ENCODE measurements around the gene CRABP1. TPM values are rescaled to one million over a fixed set of nuclear protein-coding genes. Genes with fewer than 3 reads are reported as not detected.
"Not testable (repeated sequence)": the region's sequence is repeated elsewhere in the genome, so short reads cannot be mapped to it uniquely, and the experiment has no call there.

The CRABP1 gene
- polyA plus RNA-seq, 2 donors: 0.11 TPM; not detected in 1

DNA sequence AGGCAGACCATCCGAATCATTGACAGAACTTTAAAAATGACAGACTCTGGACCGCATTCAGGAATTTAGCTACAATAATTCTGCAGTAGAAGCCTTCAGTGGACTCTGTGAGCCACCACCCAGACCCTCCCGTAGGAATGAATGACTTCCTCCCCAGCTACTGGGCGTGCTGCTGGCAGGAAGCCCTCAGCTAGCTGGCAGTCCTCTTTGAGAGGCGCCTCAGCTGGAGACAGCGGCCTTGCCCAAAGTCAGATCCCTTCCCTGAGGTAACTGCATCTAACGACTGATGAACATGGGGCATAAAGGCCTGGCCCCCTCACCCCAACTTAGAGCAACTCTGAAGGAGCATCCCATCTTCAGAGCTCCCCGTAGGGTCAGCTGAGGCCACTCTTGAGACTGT is 25.8 kb downstream of the CRABP1 start:
- Histone ChIP-seq H3K27me3 (ENCODE audit: control insufficient read depth in 1 of 2, insufficient read depth in 2 of 2, low read length in 2 of 2) (no peaks in the 10 kb centered on the region), H3K9me3 (ENCODE audit: control insufficient read depth in 2 of 2, insufficient read depth in 1 of 2, low read depth in 1 of 2, low read length in 1 of 2) (no peaks in the 10 kb centered on the region), H3K4me3 (ENCODE audit: low read depth in 1 of 2, low read length in 2 of 2) (no peak overlapping the region), H3K27ac (ENCODE audit: low read depth in 2 of 2, low read length in 1 of 2) (no peak overlapping the region), H3K4me1 (ENCODE audit: control insufficient read depth in 2 of 2, insufficient read depth in 2 of 2, low read length in 1 of 2) (no peaks in the 10 kb centered on the region), H3K36me3 (ENCODE audit: control insufficient read depth in 2 of 2, insufficient read depth in 2 of 2, low read length in 1 of 2) (no peaks in the 10 kb centered on the region)
- WGBS, 2 donors: 31 to 36% methylated on average over 8 of the region's 8 CpGs

DNA sequence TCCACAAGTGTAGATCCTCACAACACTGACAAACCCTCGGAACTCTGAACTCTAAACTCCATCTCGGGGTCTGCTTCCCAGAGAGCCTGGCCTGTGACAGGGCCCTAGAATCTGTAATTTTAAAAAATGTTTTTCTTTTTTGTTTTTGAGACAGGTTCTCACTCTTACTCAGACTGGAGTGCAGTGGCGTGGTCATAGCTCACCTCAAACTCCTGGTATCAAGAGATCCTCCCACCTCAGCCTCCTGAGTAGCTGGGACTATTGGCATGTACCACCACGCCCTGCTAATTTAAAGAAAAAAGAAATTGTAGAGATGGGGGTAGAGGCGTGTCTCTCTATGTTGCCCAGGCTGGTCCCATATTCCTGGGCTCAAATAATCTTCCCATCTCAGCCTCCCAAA is 26.2 kb downstream of the CRABP1 start:
- Histone ChIP-seq H3K27me3 (ENCODE audit: control insufficient read depth in 1 of 2, insufficient read depth in 2 of 2, low read length in 2 of 2) (no peaks in the 10 kb centered on the region), H3K9me3 (ENCODE audit: control insufficient read depth in 2 of 2, insufficient read depth in 1 of 2, low read depth in 1 of 2, low read length in 1 of 2) (no peaks in the 10 kb centered on the region), H3K4me1 (ENCODE audit: control insufficient read depth in 2 of 2, insufficient read depth in 2 of 2, low read length in 1 of 2) (no peaks in the 10 kb centered on the region), H3K4me3 (ENCODE audit: low read depth in 1 of 2, low read length in 2 of 2) (no peak overlapping the region), H3K36me3 (ENCODE audit: control insufficient read depth in 2 of 2, insufficient read depth in 2 of 2, low read length in 1 of 2) (no peaks in the 10 kb centered on the region), H3K27ac (ENCODE audit: low read depth in 2 of 2, low read length in 1 of 2) (no peak overlapping the region)
- 85 to 87% methylated on average over 5 of the region's 5 CpGs for WGBS, 2 donors

GRCh38 chr15:78368651-78369050 is 28.5 kb downstream of the CRABP1 start:
- Histone ChIP-seq H3K27me3 (ENCODE audit: control insufficient read depth in 1 of 2, insufficient read depth in 2 of 2, low read length in 2 of 2) (no peaks in the 10 kb centered on the region), H3K27ac (ENCODE audit: low read depth in 2 of 2, low read length in 1 of 2) (no peak overlapping the region), H3K36me3 (ENCODE audit: control insufficient read depth in 2 of 2, insufficient read depth in 2 of 2, low read length in 1 of 2) (no peaks in the 10 kb centered on the region), H3K4me3 (ENCODE audit: low read depth in 1 of 2, low read length in 2 of 2) (no peak overlapping the region), H3K9me3 (ENCODE audit: control insufficient read depth in 2 of 2, insufficient read depth in 1 of 2, low read depth in 1 of 2, low read length in 1 of 2) (no peaks in the 10 kb centered on the region), H3K4me1 (ENCODE audit: control insufficient read depth in 2 of 2, insufficient read depth in 2 of 2, low read length in 1 of 2) (no peaks in the 10 kb centered on the region)
- 25 to 27% methylated on average over 5 of the region's 5 CpGs for WGBS, 2 donors

- no peaks in the 10 kb centered on the region for H3K4me1 ChIP-seq (ENCODE audit: control insufficient read depth in 2 of 2, insufficient read depth in 2 of 2, low read length in 1 of 2)
- H3K27ac ChIP-seq (ENCODE audit: low read depth in 2 of 2, low read length in 1 of 2): no peak overlapping the region
- no peaks in the 10 kb centered on the region for H3K9me3 ChIP-seq (ENCODE audit: control insufficient read depth in 2 of 2, insufficient read depth in 1 of 2, low read depth in 1 of 2, low read length in 1 of 2)
- H3K27me3 ChIP-seq (ENCODE audit: control insufficient read depth in 1 of 2, insufficient read depth in 2 of 2, low read length in 2 of 2): no peaks in the 10 kb centered on the region
- H3K36me3 ChIP-seq (ENCODE audit: control insufficient read depth in 2 of 2, insufficient read depth in 2 of 2, low read length in 1 of 2): no peaks in the 10 kb centered on the region
- 66 to 75% methylated on average over 3 of the region's 3 CpGs for WGBS, 2 donors
- H3K4me3 ChIP-seq (ENCODE audit: low read depth in 1 of 2, low read length in 2 of 2): no peak overlapping the region
Measured at GRCh38 chr15:78369161-78369560, 29.0 kb downstream of the CRABP1 start.

GRCh38 chr15:78370013-78370412 is 29.9 kb downstream of the CRABP1 start:
- Histone ChIP-seq H3K27ac (ENCODE audit: low read depth in 2 of 2, low read length in 1 of 2) (no peak overlapping the region), H3K36me3 (ENCODE audit: control insufficient read depth in 2 of 2, insufficient read depth in 2 of 2, low read length in 1 of 2) (no peaks in the 10 kb centered on the region), H3K4me3 (ENCODE audit: low read depth in 1 of 2, low read length in 2 of 2) (no peak overlapping the region), H3K9me3 (ENCODE audit: control insufficient read depth in 2 of 2, insufficient read depth in 1 of 2, low read depth in 1 of 2, low read length in 1 of 2) (no peaks in the 10 kb centered on the region), H3K4me1 (ENCODE audit: control insufficient read depth in 2 of 2, insufficient read depth in 2 of 2, low read length in 1 of 2) (peaks cover 0 to 2% of the 10 kb centered on the region in 2 donors), H3K27me3 (ENCODE audit: control insufficient read depth in 1 of 2, insufficient read depth in 2 of 2, low read length in 2 of 2) (no peaks in the 10 kb centered on the region)
- WGBS, 2 donors: 79 to 84% methylated on average over 6 of the region's 6 CpGs

- no peak overlapping the region for H3K27ac ChIP-seq (ENCODE audit: low read depth in 2 of 2, low read length in 1 of 2)
- no peaks in the 10 kb centered on the region for H3K36me3 ChIP-seq (ENCODE audit: control insufficient read depth in 2 of 2, insufficient read depth in 2 of 2, low read length in 1 of 2)
- 56 to 81% methylated on average over 5 of the region's 5 CpGs for WGBS, 2 donors
- no peaks in the 10 kb centered on the region for H3K9me3 ChIP-seq (ENCODE audit: control insufficient read depth in 2 of 2, insufficient read depth in 1 of 2, low read depth in 1 of 2, low read length in 1 of 2)
- no peaks in the 10 kb centered on the region for H3K27me3 ChIP-seq (ENCODE audit: control insufficient read depth in 1 of 2, insufficient read depth in 2 of 2, low read length in 2 of 2)
- peaks cover 0 to 4% of the 10 kb centered on the region in 2 donors for H3K4me1 ChIP-seq (ENCODE audit: control insufficient read depth in 2 of 2, insufficient read depth in 2 of 2, low read length in 1 of 2)
- no peak overlapping the region for H3K4me3 ChIP-seq (ENCODE audit: low read depth in 1 of 2, low read length in 2 of 2)
Measured at GRCh38 chr15:78372880-78373279, 32.7 kb downstream of the CRABP1 start.

DNA sequence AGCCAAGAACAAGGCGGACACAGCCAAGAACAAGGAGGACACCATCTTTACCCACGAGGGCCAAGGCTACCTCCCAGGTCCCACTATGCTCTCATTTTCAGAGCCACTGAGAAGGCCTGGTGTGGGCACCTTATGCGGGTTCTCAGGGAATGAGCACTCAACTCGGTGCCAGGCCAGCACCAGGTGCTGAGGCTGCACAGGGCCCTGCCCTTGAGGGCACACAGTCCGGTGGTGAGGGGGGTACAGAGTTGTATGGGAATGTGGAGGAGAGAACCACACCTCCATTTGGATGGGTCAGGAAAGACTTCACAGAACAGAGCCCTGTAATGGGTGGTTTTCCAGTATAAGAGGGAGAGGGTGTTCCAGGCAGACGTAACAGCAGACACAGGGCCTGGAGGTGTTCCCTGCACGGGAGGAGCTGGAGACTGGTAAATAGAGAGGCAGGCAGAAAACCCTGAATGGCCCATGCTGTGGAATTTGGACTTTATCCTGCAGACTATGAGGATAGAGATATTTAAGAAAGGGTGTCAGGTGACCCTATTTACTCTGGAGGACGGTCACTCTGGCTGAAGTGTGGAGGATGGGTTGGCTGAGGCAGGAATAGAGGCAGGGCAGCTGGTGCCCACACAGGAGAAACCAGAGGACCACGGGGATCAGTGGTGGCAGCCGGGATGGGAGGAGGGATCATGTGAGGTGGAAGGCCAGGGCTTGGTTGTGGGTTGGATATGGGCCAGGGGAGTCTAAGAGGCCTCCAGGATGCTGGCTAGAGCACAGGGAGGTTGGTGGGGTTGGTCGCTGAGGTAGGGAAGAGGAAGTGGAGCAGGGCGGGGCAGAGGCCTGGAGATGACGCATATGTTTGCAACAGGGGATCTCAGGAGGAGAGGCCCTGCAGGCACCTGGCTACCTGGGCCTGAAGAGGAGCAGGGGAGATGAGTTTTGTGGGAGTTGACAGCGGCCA is 34.6 kb downstream of the CRABP1 start:
- WGBS, 2 donors: 54 to 60% methylated on average over 14 of the region's 14 CpGs
- H3K4me3 ChIP-seq (ENCODE audit: low read depth in 1 of 2, low read length in 2 of 2): no peak overlapping the region
- no peaks in the 10 kb centered on the region for H3K36me3 ChIP-seq (ENCODE audit: control insufficient read depth in 2 of 2, insufficient read depth in 2 of 2, low read length in 1 of 2)
- H3K4me1 ChIP-seq (ENCODE audit: control insufficient read depth in 2 of 2, insufficient read depth in 2 of 2, low read length in 1 of 2): peaks cover 0 to 4% of the 10 kb centered on the region in 2 donors
- no peaks in the 10 kb centered on the region for H3K9me3 ChIP-seq (ENCODE audit: control insufficient read depth in 2 of 2, insufficient read depth in 1 of 2, low read depth in 1 of 2, low read length in 1 of 2)
- H3K27me3 ChIP-seq (ENCODE audit: control insufficient read depth in 1 of 2, insufficient read depth in 2 of 2, low read length in 2 of 2): no peaks in the 10 kb centered on the region
- H3K27ac ChIP-seq (ENCODE audit: low read depth in 2 of 2, low read length in 1 of 2): no peak overlapping the region

GRCh38 chr15:78380143-78380542 is 40.0 kb downstream of the CRABP1 start:
- 52 to 53% methylated on average over 1 of the region's 1 CpG for whole genome bisulfite sequencing, 2 donors
- not testable (repeated sequence) for H3K27ac ChIP-seq (ENCODE audit: low read depth in 2 of 2, low read length in 1 of 2); H3K4me1 ChIP-seq (ENCODE audit: control insufficient read depth in 2 of 2, insufficient read depth in 2 of 2, low read length in 1 of 2); H3K27me3 ChIP-seq (ENCODE audit: control insufficient read depth in 1 of 2, insufficient read depth in 2 of 2, low read length in 2 of 2); H3K9me3 ChIP-seq (ENCODE audit: control insufficient read depth in 2 of 2, insufficient read depth in 1 of 2, low read depth in 1 of 2, low read length in 1 of 2); H3K36me3 ChIP-seq (ENCODE audit: control insufficient read depth in 2 of 2, insufficient read depth in 2 of 2, low read length in 1 of 2); H3K4me3 ChIP-seq (ENCODE audit: low read depth in 1 of 2, low read length in 2 of 2)

GRCh38 chr15:78382114-78382880 is 42.1 kb downstream of the CRABP1 start:
- H3K4me1 ChIP-seq (ENCODE audit: control insufficient read depth in 2 of 2, insufficient read depth in 2 of 2, low read length in 1 of 2): no peaks in the 10 kb centered on the region
- 84% methylated on average over 7 of the region's 7 CpGs for WGBS, 2 donors
- no peaks in the 10 kb centered on the region for H3K36me3 ChIP-seq (ENCODE audit: control insufficient read depth in 2 of 2, insufficient read depth in 2 of 2, low read length in 1 of 2)
- no peaks in the 10 kb centered on the region for H3K9me3 ChIP-seq (ENCODE audit: control insufficient read depth in 2 of 2, insufficient read depth in 1 of 2, low read depth in 1 of 2, low read length in 1 of 2)
- H3K27ac ChIP-seq (ENCODE audit: low read depth in 2 of 2, low read length in 1 of 2): no peak overlapping the region
- H3K27me3 ChIP-seq (ENCODE audit: control insufficient read depth in 1 of 2, insufficient read depth in 2 of 2, low read length in 2 of 2): no peaks in the 10 kb centered on the region
- H3K4me3 ChIP-seq (ENCODE audit: low read depth in 1 of 2, low read length in 2 of 2): no peak overlapping the region
